GM21576 (cell line): ENCODE measurements around the gene KIF13A.
"Not testable (repeated sequence)": the region's sequence is repeated elsewhere in the genome, so short reads cannot be mapped to it uniquely, and the experiment has no call there.

Experiments
- ATAC-seq: cut with Tn5 transposase; IDR thresholded peaks from one replicate; pipeline ENCODE4 v1.9.1; 2021; ENCODE audit warnings: mild to moderate bottlenecking, moderate library complexity; ENCODE audit not compliant: unreplicated experiment

KIF13A gene

GRCh38 chr6:17971128-17972073, 16.0 kb downstream of the KIF13A start:
- no peak for ATAC-seq

DNA sequence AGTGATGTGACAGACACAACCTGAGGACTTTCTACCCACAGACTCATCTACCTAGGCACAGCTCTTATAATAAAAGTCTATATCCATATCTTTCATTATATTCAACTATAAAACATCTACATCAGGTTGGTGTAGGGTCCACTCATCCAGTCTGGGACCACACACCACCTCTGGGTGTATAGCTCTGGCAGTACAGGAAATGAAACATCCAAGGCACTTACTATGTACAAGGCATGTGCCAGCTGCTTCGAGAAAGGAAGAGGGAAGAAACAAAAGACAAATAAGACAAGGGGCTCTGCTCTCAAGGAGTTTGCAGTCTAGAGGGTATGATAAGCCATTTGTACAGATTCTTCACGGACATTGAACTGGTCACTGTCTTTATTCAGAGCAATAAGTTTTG, 18.6 kb downstream of the KIF13A start:
- no peak for ATAC-seq

GRCh38 chr6:17967668-17968518, 19.5 kb downstream of the KIF13A start:
- no peak for ATAC-seq

DNA sequence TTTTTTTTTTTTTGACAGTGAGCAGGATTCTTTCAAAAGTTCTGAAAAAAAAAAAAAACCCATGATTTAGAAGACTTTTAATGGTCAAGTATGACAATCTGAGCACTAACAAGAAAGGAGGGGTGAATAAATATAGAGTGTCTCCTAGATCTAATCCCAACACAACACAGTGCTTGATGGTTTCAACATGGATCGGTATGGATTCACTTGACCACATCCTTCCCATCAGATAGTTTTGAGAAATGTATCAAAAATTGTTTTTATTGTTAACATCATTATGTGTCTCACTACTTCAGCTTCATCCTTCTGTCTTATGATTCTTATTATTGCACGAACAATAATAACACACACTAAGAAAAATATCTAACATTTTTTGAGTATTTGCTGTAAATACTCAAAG, 21.0 kb downstream of the KIF13A start:
- no peak for ATAC-seq

DNA sequence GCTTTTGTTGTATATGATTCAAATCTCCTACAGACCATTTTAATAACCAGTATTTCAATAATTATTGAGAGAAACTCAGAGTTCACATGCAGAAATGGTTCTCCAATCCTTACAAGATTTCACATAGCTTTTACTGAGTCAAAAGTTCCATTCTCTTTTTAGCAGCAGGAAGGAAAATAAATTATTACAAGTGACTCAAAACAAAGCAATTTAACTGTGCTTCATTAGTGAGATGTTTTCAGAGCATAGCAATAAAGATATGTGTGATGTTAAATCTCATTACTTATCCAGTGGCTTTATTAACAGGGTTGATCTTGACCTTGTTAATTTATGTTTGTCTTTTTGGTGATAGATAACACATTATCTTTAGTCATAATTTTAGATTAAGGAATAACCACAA, 22.0 kb downstream of the KIF13A start:
- no peak for ATAC-seq

DNA sequence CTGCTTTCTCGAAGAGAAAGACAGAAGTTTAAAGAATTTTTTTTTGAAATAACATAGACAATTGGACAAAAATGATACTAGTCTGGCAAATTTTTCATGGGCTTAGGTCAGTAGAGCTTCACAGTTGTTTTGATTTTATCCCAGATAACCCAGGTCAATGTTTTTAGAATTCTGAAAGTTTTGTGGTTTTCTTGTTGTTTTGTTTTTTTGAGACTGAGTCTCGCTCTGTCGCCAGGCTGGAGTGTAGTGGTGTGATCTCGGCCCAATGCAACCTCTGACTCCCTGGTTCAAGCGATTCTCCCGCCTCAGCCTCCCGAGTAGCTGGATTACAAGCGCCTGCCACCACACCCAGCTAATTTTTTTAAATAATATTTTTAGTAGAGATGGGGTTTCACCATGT, 22.8 kb downstream of the KIF13A start:
- no peak for ATAC-seq

GRCh38 chr6:17962436-17963031, 24.9 kb downstream of the KIF13A start:
- no peak for ATAC-seq

GRCh38 chr6:17959302-17959701, 28.1 kb downstream of the KIF13A start:
- no peak for ATAC-seq

- no peak for ATAC-seq
Observed at GRCh38 chr6:17957904-17958620, 29.4 kb downstream of the KIF13A start.

- ATAC-seq, result peak; percentile 78
Observed at GRCh38 chr6:17957498-17957897, 29.9 kb downstream of the KIF13A start.

DNA sequence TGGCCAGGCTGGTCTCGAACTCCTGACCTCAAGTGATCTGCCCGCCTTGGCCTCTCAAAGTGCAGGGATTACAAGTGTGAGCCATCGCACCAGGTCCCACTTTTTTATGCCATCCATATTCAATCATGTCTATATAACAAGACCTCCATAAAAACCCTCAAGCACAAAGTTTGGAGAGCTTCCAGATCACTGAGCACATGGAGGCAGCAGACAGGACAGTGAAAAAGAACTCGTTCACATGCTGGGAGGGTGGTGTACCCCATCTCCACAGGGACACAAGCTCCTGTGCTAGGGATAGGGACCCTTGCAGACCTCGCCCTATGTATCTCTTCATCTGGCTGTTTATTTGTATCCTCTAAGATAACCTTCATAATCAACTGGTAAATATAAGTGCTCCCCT, 30.3 kb downstream of the KIF13A start:
- no peak for ATAC-seq

GRCh38 chr6:17950095-17950494, 37.3 kb downstream of the KIF13A start:
- no peak for ATAC-seq

DNA sequence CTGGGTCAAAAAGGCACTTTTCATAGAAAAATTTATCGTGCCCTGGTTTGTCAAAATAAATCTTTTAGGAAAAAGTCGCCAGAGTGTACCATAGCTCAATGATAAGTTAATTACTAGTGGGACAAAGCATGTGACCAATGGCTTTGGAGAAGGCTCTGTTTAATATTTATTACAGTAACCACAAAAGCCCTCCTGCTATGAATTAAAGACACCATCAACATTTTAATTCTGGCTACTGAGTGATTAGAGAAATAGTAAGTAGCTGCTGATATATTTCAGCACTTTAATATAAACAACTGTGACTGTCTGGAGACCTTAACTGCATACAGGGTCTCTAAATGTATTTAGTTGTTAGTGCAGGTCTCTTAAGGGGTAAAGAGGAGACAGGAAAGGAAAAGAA, 38.3 kb downstream of the KIF13A start:
- no peak for ATAC-seq

GRCh38 chr6:17948725-17949124, 38.7 kb downstream of the KIF13A start:
- ATAC-seq, result no peak

GRCh38 chr6:17947574-17947973, 39.9 kb downstream of the KIF13A start:
- not testable (repeated sequence) for ATAC-seq

DNA sequence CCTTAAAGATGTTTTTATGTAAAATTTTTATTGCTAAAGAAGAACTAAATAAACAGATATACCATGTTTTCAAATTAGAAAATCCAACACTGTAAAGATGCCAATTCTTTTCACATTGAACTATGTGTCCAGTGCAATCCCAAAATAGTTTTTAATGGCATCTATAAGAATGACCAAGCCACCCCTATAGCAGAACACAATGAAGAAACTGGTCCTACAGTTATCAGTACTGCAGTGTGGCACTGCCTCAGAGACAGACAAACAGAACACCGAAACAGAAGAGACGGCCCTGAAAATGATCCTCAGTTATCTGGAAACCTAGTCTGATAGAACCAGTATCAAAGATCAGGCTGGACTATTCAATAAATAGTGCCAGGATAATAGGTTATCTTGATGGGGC, 41.9 kb downstream of the KIF13A start:
- no peak for ATAC-seq

DNA sequence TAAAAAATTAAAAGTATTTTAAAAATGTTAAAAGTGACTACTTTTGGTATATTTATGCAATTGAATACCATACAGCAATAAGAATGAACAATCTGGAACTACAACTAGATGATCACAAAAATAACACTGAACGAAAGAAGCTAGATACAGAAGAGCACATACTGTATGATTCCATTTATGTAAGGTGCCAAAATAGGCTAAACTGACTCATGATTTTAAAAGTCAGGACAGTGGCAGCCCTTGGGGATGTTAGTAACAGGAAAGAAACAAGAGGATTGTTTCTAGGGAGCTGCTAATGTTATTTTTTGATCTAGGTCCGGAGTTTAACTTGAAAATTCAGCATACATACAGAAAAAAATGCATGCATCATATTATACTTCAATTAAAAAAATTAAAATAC, 42.3 kb downstream of the KIF13A start:
- no peak for ATAC-seq

DNA sequence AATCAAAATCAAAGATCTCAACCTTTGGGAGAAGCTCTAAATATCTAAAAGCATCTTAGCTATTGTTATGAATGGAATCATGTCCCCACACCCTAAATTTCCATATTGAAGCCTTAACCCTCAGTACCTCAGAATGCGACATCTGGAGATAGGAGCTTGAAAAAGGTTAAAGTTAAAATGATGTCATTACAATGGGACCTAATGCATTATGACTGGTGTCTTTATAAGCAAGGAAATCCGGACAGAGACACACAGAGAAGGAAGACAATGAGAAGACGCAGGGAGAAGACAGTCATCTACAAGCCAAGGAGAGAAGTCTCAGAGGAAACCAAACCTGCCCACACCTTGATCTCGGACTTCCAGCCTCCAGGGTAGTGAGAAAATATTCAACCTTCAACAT, 46.1 kb downstream of the KIF13A start:
- no peak for ATAC-seq

- no peak for ATAC-seq
Observed at GRCh38 chr6:17940151-17940792, 47.2 kb downstream of the KIF13A start.

- ATAC-seq, result no peak
Observed at GRCh38 chr6:17938901-17939300, 48.5 kb downstream of the KIF13A start.
